B cell (primary cell): Measurements from ENCODE around the gene TMEM109. TPM values are rescaled to one million over a fixed set of nuclear protein-coding genes. Genes with fewer than 3 reads are reported as not detected.

ENCODE experiments used
- ATAC-seq: fragments of 200-7000 bp; cut with Tn5 transposase; one replicate; pipeline ENCODE4 v1.10.0; 2021; ENCODE audit warnings: low read depth, mild to moderate bottlenecking, moderate number of reproducible peaks, moderate library complexity
- CTCF ChIA-PET: fragments of 350-600 bp; sonication (Branson Sonifier 250); formaldehyde crosslinking; loops from one replicate; lab custom pipeline; 2021; ENCODE audit warnings: antibody characterized with exemption, inconsistent platforms; lab: Charles Lee
- POLR2A ChIA-PET: fragments of 350-600 bp; sonication (Branson Sonifier 250); formaldehyde crosslinking; loops from one replicate; lab custom pipeline; 2021; ENCODE audit warnings: antibody characterized with exemption; lab: Charles Lee
- DNase-seq: peaks from one replicate; pipeline ENCODE4 v3.0.0; 2013
- H2AFZ ChIP-seq: 2 replicates; pipeline ENCODE4 v1.6.1; 2012; ENCODE audit warnings: mild to moderate bottlenecking, low read depth, low read length; ENCODE audit not compliant: insufficient read depth, poor library complexity, severe bottlenecking
- H3K27ac ChIP-seq, 2 donors: 1 replicate in 1 of 2; 2 replicates in 1 of 2; pipeline ENCODE4 v1.5.1; 2012 to 2013; ENCODE audit warnings: low read length in 2 of 2, mild to moderate bottlenecking in 2 of 2, moderate library complexity in 1 of 2
- H3K27me3 ChIP-seq, 4 experiments: fragments of 200-600 bp in 1 of 4; sonication (generic) in 1 of 4; replicated peaks in 1 of 4; 1 replicate in 2 of 4; 2 replicates in 2 of 4; pipeline versions ENCODE4 v1.6.1 to v1.7.0; 2013 to 2016; ENCODE audit warnings: low read length in 3 of 4, mild to moderate bottlenecking in 2 of 4, mixed read lengths in 1 of 4, moderate library complexity in 1 of 4; ENCODE audit not compliant: insufficient read depth in 4 of 4, control insufficient read depth in 3 of 4; ENCODE audit errors: control extremely low read depth in 1 of 4
- H3K36me3 ChIP-seq, 2 experiments: replicated peaks in 1 of 2; 1 replicate in 1 of 2; 2 replicates in 1 of 2; pipeline versions ENCODE4 v1.6.1 to v1.7.1; 2013; ENCODE audit warnings: low read length in 1 of 2; ENCODE audit not compliant: insufficient read depth in 2 of 2, control insufficient read depth in 1 of 2; ENCODE audit errors: control extremely low read depth in 1 of 2, extremely low read depth in 1 of 2
- H3K4me1 ChIP-seq, 2 donors: fragments of 200-600 bp in 1 of 2; sonication (generic) in 1 of 2; 1 replicate in 1 of 2; 2 replicates in 1 of 2; pipeline versions ENCODE4 v1.5.1 to v1.6.1; 2013 to 2017; ENCODE audit warnings: low read length in 2 of 2; ENCODE audit not compliant: control insufficient read depth in 2 of 2, insufficient read depth in 2 of 2
- H3K4me2 ChIP-seq: replicated peaks from 2 replicates; pipeline ENCODE3; 2012; ENCODE audit warnings: mild to moderate bottlenecking, low read depth, low read length; ENCODE audit not compliant: poor library complexity, severe bottlenecking
- H3K4me3 ChIP-seq, 5 experiments: fragments of 200-600 bp in 1 of 5; sonication (generic) in 1 of 5; 1 replicate in 3 of 5; 2 replicates in 2 of 5; pipeline versions ENCODE4 v1.5.1 to v1.7.0; 2011 to 2016; ENCODE audit warnings: low read length in 4 of 5, mild to moderate bottlenecking in 4 of 5, low read depth in 2 of 5, control low read depth in 1 of 5, moderate library complexity in 1 of 5; ENCODE audit not compliant: insufficient read depth in 1 of 5; ENCODE audit errors: control extremely low read depth in 1 of 5, extremely low read depth in 1 of 5
- H3K79me2 ChIP-seq: fragments of 200-600 bp; sonication (generic); one replicate; pipeline ENCODE4 v1.6.0; 2016; ENCODE audit warnings: low read length; ENCODE audit not compliant: control insufficient read depth, insufficient read depth
- H3K9ac ChIP-seq: fragments of 200-600 bp; sonication (generic); 2 replicates; pipeline ENCODE4 v1.6.1; 2017; ENCODE audit warnings: mild to moderate bottlenecking, low read length, moderate library complexity
- H3K9me3 ChIP-seq, 3 donors: one replicate each; pipeline versions ENCODE4 v1.6.1 to v1.7.1; 2013; ENCODE audit warnings: low read length in 2 of 3; ENCODE audit not compliant: control insufficient read depth in 2 of 3, insufficient read depth in 1 of 3; ENCODE audit errors: control extremely low read depth in 1 of 3
- H4K20me1 ChIP-seq: 2 replicates; pipeline ENCODE4 v1.6.0; 2012; ENCODE audit warnings: mild to moderate bottlenecking, low read length; ENCODE audit not compliant: insufficient read depth, control insufficient read depth, poor library complexity, severe bottlenecking
- H3K27ac Mint-ChIP-seq: one replicate; pipeline ENCODE4 v1.8.0; 2021; ENCODE audit warnings: mixed read lengths
- H3K27me3 Mint-ChIP-seq: one replicate; pipeline ENCODE4 v1.8.0; 2021; ENCODE audit warnings: mixed read lengths
- H3K4me1 Mint-ChIP-seq: one replicate; pipeline ENCODE4 v1.8.0; 2021; ENCODE audit warnings: mixed read lengths
- H3K4me3 Mint-ChIP-seq: one replicate; pipeline ENCODE4 v1.8.0; 2021; ENCODE audit warnings: mixed read lengths
- H3K9me3 Mint-ChIP-seq: one replicate; pipeline ENCODE4 v1.8.0; 2022; ENCODE audit warnings: mixed read lengths; ENCODE audit not compliant: insufficient read depth
- EZH2 ChIP-seq: IDR thresholded peaks from 2 replicates; pipeline ENCODE4 v1.6.1; 2012; ENCODE audit warnings: borderline replicate concordance, low read depth, mild to moderate bottlenecking, moderate library complexity, low read length; ENCODE audit not compliant: insufficient read depth, poor library complexity, severe bottlenecking
- WGBS: methylation state at CpG from one replicate; pipeline ENCODE4 v1.1.5; 2013; ENCODE audit warnings: missing lambda C conversion rate; ENCODE audit not compliant: insufficient coverage; 5-methylcytosine and 5-hydroxymethylcytosine counted together
- intact Hi-C: fragments of 100-400 bp; cut with micrococcal nuclease; formaldehyde crosslinking; loops from one replicate; pipeline ENCODE4 v1.10.0; 2022
- polyA plus RNA-seq: library from polyadenylated mRNA; depleted of rRNA; stranded (reverse); fragments of >200 nt; gene quantifications from 2 replicates; pipeline ENCODE4 v1.2.3, GENCODE V29; 2012
- total RNA-seq, 2 donors: library from RNA; stranded (reverse); fragments of 120-200 nt in 1 of 2; gene quantifications; 1 replicate in 1 of 2; 2 replicates in 1 of 2; pipeline versions ENCODE4 v1.2.3 to v1.2.4, GENCODE V29; 2013 to 2022
- TF ChIP-seq, protein P1 (sequence below): fragments of 200-600 bp; IDR thresholded peaks from one replicate; pipeline ENCODE4 v1.8.0; 2022; ENCODE audit warnings: antibody characterized with exemption, mild to moderate bottlenecking

TMEM109 gene
- total and polyA plus RNA-seq, 2 donors (not counting 1 experiment from before 2014, with no cell fraction given), result 32.0 to 99.4 TPM

DNA sequence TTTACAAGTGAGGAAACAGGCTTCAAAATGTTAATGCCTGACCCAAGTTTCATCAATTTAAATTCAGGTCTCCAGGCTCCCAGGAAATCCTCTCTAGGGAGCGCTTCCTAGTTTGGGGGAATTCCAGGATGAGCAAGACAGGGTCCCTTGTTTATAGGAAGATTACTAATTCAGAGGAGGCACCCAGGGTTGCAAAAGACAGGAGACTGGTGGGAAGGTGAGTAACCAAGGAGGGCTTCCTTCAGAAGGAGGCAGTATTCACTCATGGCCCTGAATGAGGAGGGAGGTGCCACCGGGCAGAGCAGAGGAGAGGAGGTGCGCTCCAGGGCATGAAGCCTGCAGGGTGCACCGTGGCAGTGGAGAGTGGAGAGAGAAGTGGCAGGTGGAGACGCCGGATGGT, 11.9 kb downstream of the TMEM109 start:
- no peaks in the 10 kb centered on the region for H3K9me3 Mint-ChIP-seq
- ChIA-PET CTCF (interaction anchor here (1.0 to 5.6 kb wide), 2 partner anchors 11 to 27 kb away, joined by 3 to 26 read pairs; partner anchors contain the start of gene TMEM109), POLR2A (no interaction called here)
- no peak overlapping the region for H3K27ac Mint-ChIP-seq
- H3K27me3 Mint-ChIP-seq, result peaks cover 7% of the 10 kb centered on the region
- Histone ChIP-seq H3K4me1 (peaks cover 28 to 36% of the 10 kb centered on the region in 2 donors), H3K9ac (no peak overlapping the region), H2AFZ (no peak overlapping the region), H3K4me3 (no peak overlapping the region), H3K36me3 (peaks cover 0 to 22% of the 10 kb centered on the region in 2 experiments), H3K27me3 (peaks cover 0 to 30% (median 7%) of the 10 kb centered on the region in 4 experiments), H3K4me2 (no peak overlapping the region), H3K79me2 (peaks cover 3% of the 10 kb centered on the region), H3K9me3 (peaks cover 0 to 4% (median 0%) of the 10 kb centered on the region in 3 donors), H4K20me1 (peaks cover 33% of the 10 kb centered on the region), H3K27ac (no peak overlapping the region)
- DNase-seq, result no peak
- no peak for ATAC-seq
- peak overlapping the region; percentile 82 for H3K4me3 Mint-ChIP-seq
- TF ChIP-seq, protein P1, sequence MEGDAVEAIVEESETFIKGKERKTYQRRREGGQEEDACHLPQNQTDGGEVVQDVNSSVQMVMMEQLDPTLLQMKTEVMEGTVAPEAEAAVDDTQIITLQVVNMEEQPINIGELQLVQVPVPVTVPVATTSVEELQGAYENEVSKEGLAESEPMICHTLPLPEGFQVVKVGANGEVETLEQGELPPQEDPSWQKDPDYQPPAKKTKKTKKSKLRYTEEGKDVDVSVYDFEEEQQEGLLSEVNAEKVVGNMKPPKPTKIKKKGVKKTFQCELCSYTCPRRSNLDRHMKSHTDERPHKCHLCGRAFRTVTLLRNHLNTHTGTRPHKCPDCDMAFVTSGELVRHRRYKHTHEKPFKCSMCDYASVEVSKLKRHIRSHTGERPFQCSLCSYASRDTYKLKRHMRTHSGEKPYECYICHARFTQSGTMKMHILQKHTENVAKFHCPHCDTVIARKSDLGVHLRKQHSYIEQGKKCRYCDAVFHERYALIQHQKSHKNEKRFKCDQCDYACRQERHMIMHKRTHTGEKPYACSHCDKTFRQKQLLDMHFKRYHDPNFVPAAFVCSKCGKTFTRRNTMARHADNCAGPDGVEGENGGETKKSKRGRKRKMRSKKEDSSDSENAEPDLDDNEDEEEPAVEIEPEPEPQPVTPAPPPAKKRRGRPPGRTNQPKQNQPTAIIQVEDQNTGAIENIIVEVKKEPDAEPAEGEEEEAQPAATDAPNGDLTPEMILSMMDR, result no peak
- TF ChIP-seq EZH2, result no peak
- 57% methylated on average over 1 of the region's 6 CpGs for WGBS
- H3K4me1 Mint-ChIP-seq, result peaks cover 33% of the 10 kb centered on the region
- intact Hi-C loops, result no loop called here

DNA sequence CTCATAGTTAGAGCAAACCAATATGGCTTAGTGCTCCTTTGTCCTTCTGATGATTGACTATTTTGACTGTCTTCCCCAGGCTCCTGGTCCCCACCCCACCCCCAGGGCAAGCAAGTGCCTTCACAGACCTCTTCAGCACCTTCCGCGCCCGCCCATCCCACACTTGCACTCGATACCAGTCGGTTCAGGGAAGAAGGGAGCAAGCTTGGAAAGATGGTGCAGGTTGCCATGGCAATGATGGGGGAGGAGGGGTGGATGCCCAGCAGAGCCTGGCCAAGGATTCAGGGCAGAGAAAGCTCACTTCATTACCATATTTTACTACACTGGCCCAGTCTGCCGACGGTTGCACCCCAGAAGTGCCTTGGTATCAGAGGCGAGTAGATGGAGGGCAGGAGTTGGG, 12.5 kb downstream of the TMEM109 start:
- intact Hi-C loops, result no loop called here
- Histone ChIP-seq H3K4me1 (peaks cover 34 to 43% of the 10 kb centered on the region in 2 donors), H3K9ac (no peak overlapping the region), H3K9me3 (peaks cover 0 to 4% (median 0%) of the 10 kb centered on the region in 3 donors), H3K27ac (no peak overlapping the region), H3K36me3 (peaks cover 0 to 16% of the 10 kb centered on the region in 2 experiments), H3K27me3 (peaks cover 0 to 30% (median 7%) of the 10 kb centered on the region in 4 experiments), H3K4me3 (no peak overlapping the region), H3K79me2 (peaks cover 1% of the 10 kb centered on the region), H2AFZ (no peak overlapping the region), H3K4me2 (no peak overlapping the region), H4K20me1 (peaks cover 26% of the 10 kb centered on the region)
- no peak overlapping the region for H3K27ac Mint-ChIP-seq
- CTCF ChIA-PET, result interaction anchor here (1.0 to 5.6 kb wide), 2 partner anchors 11 to 44 kb away, joined by 3 to 26 read pairs; partner anchors contain the start of gene TMEM109
- peaks cover 39% of the 10 kb centered on the region for H3K4me1 Mint-ChIP-seq
- 100% methylated on average over 2 of the region's 8 CpGs for WGBS
- no peak for TF ChIP-seq EZH2
- TF ChIP-seq, protein P1, result no peak
- no peaks in the 10 kb centered on the region for H3K9me3 Mint-ChIP-seq
- no peak for ATAC-seq
- no peak overlapping the region for H3K4me3 Mint-ChIP-seq
- DNase-seq, result no peak
- peaks cover 7% of the 10 kb centered on the region for H3K27me3 Mint-ChIP-seq
- POLR2A ChIA-PET, result interaction anchor here (11.4 kb wide), 1 partner anchor 10 kb away, joined by 96 read pairs; the partner anchor contains the start of gene TMEM109
